Gastroesophageal sphincter (tissue), 4 donors: ENCODE data around the gene DSCAML1. TPM values are rescaled to one million over a fixed set of nuclear protein-coding genes. Genes with fewer than 3 reads are reported as not detected.

ENCODE experiments used
- ATAC-seq: fragments of 150-250 bp; one replicate; pipeline ENCODE4 v1.9.1; 2016; ENCODE audit warnings: mild to moderate bottlenecking, moderate library complexity
- H3K27ac ChIP-seq, 4 donors: fragments of 200-600 bp; sonication (generic) in 3 of 4; 1 replicate in 3 of 4; 2 replicates in 1 of 4; pipeline ENCODE4 v1.5.1; 2016 to 2019
- H3K27me3 ChIP-seq: fragments of 200-600 bp; sonication (generic); one replicate; pipeline ENCODE4 v1.5.1; 2019
- H3K36me3 ChIP-seq, 2 donors: fragments of 200-600 bp; sonication (generic); one replicate each; pipeline ENCODE4 v1.5.1; 2019; ENCODE audit warnings: control low read depth in 1 of 2
- H3K4me1 ChIP-seq, 3 donors: fragments of 200-600 bp; sonication (generic); 1 replicate in 2 of 3; 2 replicates in 1 of 3; pipeline ENCODE4 v1.5.1; 2016 to 2019; ENCODE audit warnings: control low read depth in 2 of 3
- H3K4me3 ChIP-seq, 2 donors: fragments of 200-600 bp; sonication (generic); one replicate each; pipeline ENCODE4 v1.5.1; 2019; ENCODE audit warnings: mild to moderate bottlenecking in 1 of 2, moderate library complexity in 1 of 2
- H3K9me3 ChIP-seq, 3 donors: fragments of 200-600 bp; sonication (generic); one replicate each; pipeline ENCODE4 v1.5.1; 2017 to 2019; ENCODE audit warnings: control low read depth in 2 of 3
- CTCF ChIP-seq, 4 experiments: fragments of 200-600 bp in 2 of 4; fragments of 450-650 bp in 2 of 4; sonication (generic) in 1 of 4; IDR thresholded peaks; one replicate each; pipeline ENCODE4 v1.5.1; 2017 to 2019; ENCODE audit warnings: antibody characterized with exemption in 4 of 4, mild to moderate bottlenecking in 2 of 4, moderate library complexity in 2 of 4
- EP300 ChIP-seq: sonication (generic); formaldehyde crosslinking; IDR thresholded peaks from one replicate; pipeline ENCODE4 v1.6.1; 2017; ENCODE audit warnings: antibody characterized with exemption, mild to moderate bottlenecking
- POLR2A ChIP-seq, 2 donors: fragments of 450-650 bp; IDR thresholded peaks; one replicate each; pipeline ENCODE4 v1.6.1; 2017; ENCODE audit warnings: antibody characterized with exemption in 2 of 2, mild to moderate bottlenecking in 2 of 2, moderate library complexity in 1 of 2
- POLR2AphosphoS5 ChIP-seq: sonication (generic); formaldehyde crosslinking; IDR thresholded peaks from one replicate; pipeline ENCODE4 v1.6.1; 2017; ENCODE audit warnings: antibody characterized with exemption
- WGBS, 2 donors: methylation state at CpG; one replicate each; pipeline ENCODE4 v1.1.5; 2018; ENCODE audit warnings: low coverage in 1 of 2; 5-methylcytosine and 5-hydroxymethylcytosine counted together
- total RNA-seq, 4 donors: library from RNA; depleted of rRNA; stranded (reverse); fragments of >200 nt; gene quantifications; one replicate each; pipeline ENCODE4 v1.1.0, GENCODE V29; 2016

Gene DSCAML1
- total RNA-seq, 4 donors from 2014 or later: 0.35 to 2.5 (median 0.73) TPM

GRCh38 chr11:117468888-117469287 lies 328.1 kb downstream of the DSCAML1 start:
- no peaks in the 10 kb centered on the region for H3K27me3 ChIP-seq
- TF ChIP-seq CTCF (IDR thresholded peaks at IDR 0.05) (no peak), POLR2AphosphoS5 (no peak), POLR2A (IDR thresholded peaks at IDR 0.05) (no peak), EP300 (no peak)
- H3K36me3 ChIP-seq: peaks cover 0 to 15% of the 10 kb centered on the region in 2 donors
- no peak overlapping the region for H3K4me3 ChIP-seq
- no peak for ATAC-seq
- H3K27ac ChIP-seq: no peak overlapping the region
- no peaks in the 10 kb centered on the region for H3K4me1 ChIP-seq
- WGBS, 2 donors: 63 to 100% methylated on average over 1 to 3 of the region's 4 CpGs
- H3K9me3 ChIP-seq: no peaks in the 10 kb centered on the region

GRCh38 chr11:117467770-117468169 lies 329.2 kb downstream of the DSCAML1 start:
- TF ChIP-seq EP300: no peak
- TF ChIP-seq POLR2A (IDR thresholded peaks at IDR 0.05): no peak
- no peak for TF ChIP-seq POLR2AphosphoS5
- TF ChIP-seq CTCF (IDR thresholded peaks at IDR 0.05): no peak
- 80 to 85% methylated on average over 4 to 5 of the region's 5 CpGs for WGBS, 2 donors
- H3K9me3 ChIP-seq: no peaks in the 10 kb centered on the region
- H3K27ac ChIP-seq: no peak overlapping the region
- peaks cover 0 to 18% of the 10 kb centered on the region in 2 donors for H3K36me3 ChIP-seq
- no peaks in the 10 kb centered on the region for H3K4me1 ChIP-seq
- H3K4me3 ChIP-seq: no peak overlapping the region
- H3K27me3 ChIP-seq: no peaks in the 10 kb centered on the region
- no peak for ATAC-seq

- ATAC-seq: no peak
- WGBS, 2 donors: 92% methylated on average over 6 of the region's 14 CpGs; no CpG with 5 or more reads in 1 of the 2 donors
These were observed 330.1 kb downstream of the DSCAML1 start for GRCh38 chr11:117466966-117467365.

GRCh38 chr11:117465236-117465997 lies 331.6 kb downstream of the DSCAML1 start:
- WGBS, 2 donors: 72 to 82% methylated on average over 12 to 14 of the region's 14 CpGs
- ATAC-seq: no peak

More at GRCh38 chr11:117466966-117467365, 330.1 kb downstream of the DSCAML1 start:
- H3K27ac ChIP-seq: no peak overlapping the region
- peaks cover 0 to 18% of the 10 kb centered on the region in 2 donors for H3K36me3 ChIP-seq
- H3K4me1 ChIP-seq: no peaks in the 10 kb centered on the region
- TF ChIP-seq CTCF (IDR thresholded peaks at IDR 0.05): no peak
- no peak for TF ChIP-seq EP300
- no peak for TF ChIP-seq POLR2A (IDR thresholded peaks at IDR 0.05)
- no peak for TF ChIP-seq POLR2AphosphoS5
- no peaks in the 10 kb centered on the region for H3K9me3 ChIP-seq
- H3K4me3 ChIP-seq: no peak overlapping the region
- peaks cover 2% of the 10 kb centered on the region for H3K27me3 ChIP-seq

More at GRCh38 chr11:117465236-117465997, 331.6 kb downstream of the DSCAML1 start:
- no peaks in the 10 kb centered on the region for H3K4me1 ChIP-seq
- no peak overlapping the region for H3K27ac ChIP-seq
- no peaks in the 10 kb centered on the region for H3K9me3 ChIP-seq
- peaks cover 9% of the 10 kb centered on the region for H3K27me3 ChIP-seq
- H3K36me3 ChIP-seq: peaks cover 0 to 14% of the 10 kb centered on the region in 2 donors
- H3K4me3 ChIP-seq: no peak overlapping the region
- TF ChIP-seq CTCF (IDR thresholded peaks at IDR 0.05) (no peak), EP300 (no peak)
